ENCODE data around the gene SLC30A2.
A peak's percentile ranks its signal among the peaks of the same experiment; 100 is the strongest.

The SLC30A2 gene

DNA sequence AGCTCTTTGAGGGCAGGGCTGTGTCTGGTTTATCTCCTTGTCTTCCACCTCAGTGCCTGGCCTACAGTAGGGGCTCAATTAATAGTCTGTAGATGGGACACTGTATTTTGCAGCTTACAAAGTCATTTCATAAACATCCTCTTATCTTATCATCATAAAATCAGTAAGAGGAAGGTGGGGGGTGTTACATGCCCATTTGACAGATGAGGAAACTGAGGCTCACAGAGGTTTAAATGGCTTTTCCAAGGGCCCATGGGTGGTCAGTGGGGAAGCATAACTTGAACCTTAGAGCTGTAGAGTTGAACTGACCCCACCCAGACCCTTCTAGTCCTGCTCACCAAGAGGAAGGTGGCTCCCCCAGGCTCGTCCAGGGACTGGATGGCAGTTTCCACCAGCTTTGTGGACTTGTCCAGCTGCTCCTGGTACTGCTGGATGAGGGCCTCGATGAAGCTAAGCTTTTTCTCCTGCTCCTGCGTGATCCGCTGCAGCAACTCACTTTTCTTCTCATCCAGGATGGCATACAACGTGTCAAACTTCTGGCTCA lies 12.2 kb upstream of the SLC30A2 start (continued):
- TF ChIP-seq, protein P1, sequence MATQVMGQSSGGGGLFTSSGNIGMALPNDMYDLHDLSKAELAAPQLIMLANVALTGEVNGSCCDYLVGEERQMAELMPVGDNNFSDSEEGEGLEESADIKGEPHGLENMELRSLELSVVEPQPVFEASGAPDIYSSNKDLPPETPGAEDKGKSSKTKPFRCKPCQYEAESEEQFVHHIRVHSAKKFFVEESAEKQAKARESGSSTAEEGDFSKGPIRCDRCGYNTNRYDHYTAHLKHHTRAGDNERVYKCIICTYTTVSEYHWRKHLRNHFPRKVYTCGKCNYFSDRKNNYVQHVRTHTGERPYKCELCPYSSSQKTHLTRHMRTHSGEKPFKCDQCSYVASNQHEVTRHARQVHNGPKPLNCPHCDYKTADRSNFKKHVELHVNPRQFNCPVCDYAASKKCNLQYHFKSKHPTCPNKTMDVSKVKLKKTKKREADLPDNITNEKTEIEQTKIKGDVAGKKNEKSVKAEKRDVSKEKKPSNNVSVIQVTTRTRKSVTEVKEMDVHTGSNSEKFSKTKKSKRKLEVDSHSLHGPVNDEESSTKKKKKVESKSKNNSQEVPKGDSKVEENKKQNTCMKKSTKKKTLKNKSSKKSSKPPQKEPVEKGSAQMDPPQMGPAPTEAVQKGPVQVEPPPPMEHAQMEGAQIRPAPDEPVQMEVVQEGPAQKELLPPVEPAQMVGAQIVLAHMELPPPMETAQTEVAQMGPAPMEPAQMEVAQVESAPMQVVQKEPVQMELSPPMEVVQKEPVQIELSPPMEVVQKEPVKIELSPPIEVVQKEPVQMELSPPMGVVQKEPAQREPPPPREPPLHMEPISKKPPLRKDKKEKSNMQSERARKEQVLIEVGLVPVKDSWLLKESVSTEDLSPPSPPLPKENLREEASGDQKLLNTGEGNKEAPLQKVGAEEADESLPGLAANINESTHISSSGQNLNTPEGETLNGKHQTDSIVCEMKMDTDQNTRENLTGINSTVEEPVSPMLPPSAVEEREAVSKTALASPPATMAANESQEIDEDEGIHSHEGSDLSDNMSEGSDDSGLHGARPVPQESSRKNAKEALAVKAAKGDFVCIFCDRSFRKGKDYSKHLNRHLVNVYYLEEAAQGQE (tag by site-specific recombination; IDR thresholded peaks at IDR 0.05), result no peak
- TF ChIP-seq ZNF2 (tag by site-specific recombination; IDR thresholded peaks at IDR 0.05) (no peak), ZNF23 (tag by site-specific recombination; IDR thresholded peaks at IDR 0.05; ENCODE audit: borderline replicate concordance) (no peak)

DNA sequence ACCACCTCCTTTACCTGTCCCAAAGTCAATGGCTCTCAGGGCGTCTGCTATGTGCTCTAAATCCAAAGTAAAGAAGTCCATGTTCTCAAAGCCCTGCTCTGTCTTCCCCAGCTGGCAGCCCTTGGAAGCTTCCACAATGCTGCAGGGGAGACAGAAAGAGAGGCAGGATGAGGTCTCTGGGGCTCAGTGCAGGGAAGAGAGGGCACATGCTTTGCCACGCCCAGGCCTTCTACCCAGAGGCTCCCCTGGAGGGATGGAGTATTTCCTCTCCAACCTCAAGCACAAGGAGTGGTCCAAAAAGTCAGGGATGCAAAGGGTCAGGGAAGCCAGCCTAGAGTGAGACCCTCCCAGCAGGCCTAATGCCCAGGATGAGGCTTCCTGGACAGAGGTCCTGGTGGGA lies 11.3 kb upstream of the SLC30A2 start:
- Histone ChIP-seq H3K27ac (ENCODE audit: extremely low read depth, low read depth, low read length) (no peak overlapping the region), H3K4me1 (ENCODE audit: control insufficient read depth, insufficient read depth, low read length) (no peaks in the 10 kb centered on the region), H3K36me3 (ENCODE audit: control insufficient read depth in 2 of 2, insufficient read depth in 1 of 2, low read length in 2 of 2) (no peaks in the 10 kb centered on the region), H3K4me3 (ENCODE audit: low read depth, low read length) (no peak overlapping the region), H3K9me3 (ENCODE audit: control insufficient read depth, insufficient read depth, low read depth, low read length) (no peaks in the 10 kb centered on the region)
- ChIA-PET POLR2A (no interaction called here), CTCF (no interaction called here)
- TF ChIP-seq ZNF530 (tag by site-specific recombination; IDR thresholded peaks at IDR 0.05; ENCODE audit: low read depth), result no peak
- TF ChIP-seq, protein P2, sequence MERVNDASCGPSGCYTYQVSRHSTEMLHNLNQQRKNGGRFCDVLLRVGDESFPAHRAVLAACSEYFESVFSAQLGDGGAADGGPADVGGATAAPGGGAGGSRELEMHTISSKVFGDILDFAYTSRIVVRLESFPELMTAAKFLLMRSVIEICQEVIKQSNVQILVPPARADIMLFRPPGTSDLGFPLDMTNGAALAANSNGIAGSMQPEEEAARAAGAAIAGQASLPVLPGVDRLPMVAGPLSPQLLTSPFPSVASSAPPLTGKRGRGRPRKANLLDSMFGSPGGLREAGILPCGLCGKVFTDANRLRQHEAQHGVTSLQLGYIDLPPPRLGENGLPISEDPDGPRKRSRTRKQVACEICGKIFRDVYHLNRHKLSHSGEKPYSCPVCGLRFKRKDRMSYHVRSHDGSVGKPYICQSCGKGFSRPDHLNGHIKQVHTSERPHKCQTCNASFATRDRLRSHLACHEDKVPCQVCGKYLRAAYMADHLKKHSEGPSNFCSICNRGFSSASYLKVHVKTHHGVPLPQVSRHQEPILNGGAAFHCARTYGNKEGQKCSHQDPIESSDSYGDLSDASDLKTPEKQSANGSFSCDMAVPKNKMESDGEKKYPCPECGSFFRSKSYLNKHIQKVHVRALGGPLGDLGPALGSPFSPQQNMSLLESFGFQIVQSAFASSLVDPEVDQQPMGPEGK (tag by site-specific recombination; IDR thresholded peaks at IDR 0.05), result no peak
- TF ChIP-seq, protein P3, sequence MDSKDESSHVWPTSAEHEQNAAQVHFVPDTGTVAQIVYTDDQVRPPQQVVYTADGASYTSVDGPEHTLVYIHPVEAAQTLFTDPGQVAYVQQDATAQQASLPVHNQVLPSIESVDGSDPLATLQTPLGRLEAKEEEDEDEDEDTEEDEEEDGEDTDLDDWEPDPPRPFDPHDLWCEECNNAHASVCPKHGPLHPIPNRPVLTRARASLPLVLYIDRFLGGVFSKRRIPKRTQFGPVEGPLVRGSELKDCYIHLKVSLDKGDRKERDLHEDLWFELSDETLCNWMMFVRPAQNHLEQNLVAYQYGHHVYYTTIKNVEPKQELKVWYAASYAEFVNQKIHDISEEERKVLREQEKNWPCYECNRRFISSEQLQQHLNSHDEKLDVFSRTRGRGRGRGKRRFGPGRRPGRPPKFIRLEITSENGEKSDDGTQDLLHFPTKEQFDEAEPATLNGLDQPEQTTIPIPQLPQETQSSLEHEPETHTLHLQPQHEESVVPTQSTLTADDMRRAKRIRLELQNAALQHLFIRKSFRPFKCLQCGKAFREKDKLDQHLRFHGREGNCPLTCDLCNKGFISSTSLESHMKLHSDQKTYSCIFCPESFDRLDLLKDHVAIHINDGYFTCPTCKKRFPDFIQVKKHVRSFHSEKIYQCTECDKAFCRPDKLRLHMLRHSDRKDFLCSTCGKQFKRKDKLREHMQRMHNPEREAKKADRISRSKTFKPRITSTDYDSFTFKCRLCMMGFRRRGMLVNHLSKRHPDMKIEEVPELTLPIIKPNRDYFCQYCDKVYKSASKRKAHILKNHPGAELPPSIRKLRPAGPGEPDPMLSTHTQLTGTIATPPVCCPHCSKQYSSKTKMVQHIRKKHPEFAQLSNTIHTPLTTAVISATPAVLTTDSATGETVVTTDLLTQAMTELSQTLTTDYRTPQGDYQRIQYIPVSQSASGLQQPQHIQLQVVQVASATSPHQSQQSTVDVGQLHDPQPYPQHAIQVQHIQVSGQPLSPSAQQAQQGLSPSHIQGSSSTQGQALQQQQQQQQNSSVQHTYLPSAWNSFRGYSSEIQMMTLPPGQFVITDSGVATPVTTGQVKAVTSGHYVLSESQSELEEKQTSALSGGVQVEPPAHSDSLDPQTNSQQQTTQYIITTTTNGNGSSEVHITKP (tag by site-specific recombination; IDR thresholded peaks at IDR 0.05), result peak; percentile 62
- TF ChIP-seq, protein P1 (tag by site-specific recombination; IDR thresholded peaks at IDR 0.05), result no peak

DNA sequence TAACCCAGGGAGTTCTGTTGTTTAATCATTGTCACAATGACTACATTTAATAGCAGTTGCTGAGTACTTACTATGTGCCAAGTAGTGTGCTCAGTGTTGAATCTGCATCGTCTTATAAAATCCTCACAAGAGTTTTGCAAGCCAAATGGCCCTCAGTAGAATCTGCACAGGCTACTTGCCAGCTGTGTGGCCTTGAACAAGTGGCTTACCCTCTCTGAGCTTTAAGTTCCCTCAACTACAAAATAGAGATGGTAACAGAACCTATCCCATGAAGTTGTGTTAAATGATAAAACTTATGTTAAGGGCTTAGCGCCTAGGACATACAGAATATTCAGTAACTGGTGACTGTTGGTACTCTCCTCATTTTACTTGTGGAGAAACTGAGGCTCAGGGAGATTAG lies 9.1 kb upstream of the SLC30A2 start:
- TF ChIP-seq ZNF768 (tag by site-specific recombination; IDR thresholded peaks at IDR 0.05), result peak; percentile 53; the same call in 1 of the 2 replicates
- TF ChIP-seq, protein P4, sequence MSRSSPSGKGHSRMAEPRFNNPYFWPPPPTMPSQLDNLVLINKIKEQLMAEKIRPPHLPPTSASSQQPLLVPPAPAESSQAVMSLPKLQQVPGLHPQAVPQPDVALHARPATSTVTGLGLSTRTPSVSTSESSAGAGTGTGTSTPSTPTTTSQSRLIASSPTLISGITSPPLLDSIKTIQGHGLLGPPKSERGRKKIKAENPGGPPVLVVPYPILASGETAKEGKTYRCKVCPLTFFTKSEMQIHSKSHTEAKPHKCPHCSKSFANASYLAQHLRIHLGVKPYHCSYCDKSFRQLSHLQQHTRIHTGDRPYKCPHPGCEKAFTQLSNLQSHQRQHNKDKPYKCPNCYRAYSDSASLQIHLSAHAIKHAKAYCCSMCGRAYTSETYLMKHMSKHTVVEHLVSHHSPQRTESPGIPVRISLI (tag by site-specific recombination; IDR thresholded peaks at IDR 0.05), result no peak
- ChIA-PET CTCF (interaction anchor here (0.9 kb wide), 1 partner anchor 9 kb away, joined by 4 read pairs; no protein-coding TSS in a partner anchor), POLR2A (no interaction called here)
- Histone ChIP-seq H3K4me3 (ENCODE audit: low read depth, low read length) (no peak overlapping the region), H3K9me3 (ENCODE audit: control insufficient read depth, insufficient read depth, low read depth, low read length) (no peaks in the 10 kb centered on the region), H3K4me1 (ENCODE audit: control insufficient read depth, insufficient read depth, low read length) (no peaks in the 10 kb centered on the region), H3K27ac (ENCODE audit: extremely low read depth, low read depth, low read length) (no peak overlapping the region), H3K36me3 (ENCODE audit: control insufficient read depth in 2 of 2, insufficient read depth in 1 of 2, low read length in 2 of 2) (no peaks in the 10 kb centered on the region)
